HG03565 (cell line): ENCODE measurements around the gene IFT172.
A peak's percentile ranks its signal among the peaks of the same experiment; 100 is the strongest.
"Not testable (repeated sequence)": the region's sequence is repeated elsewhere in the genome, so short reads cannot be mapped to it uniquely, and the experiment has no call there.

ENCODE experiments used
- ATAC-seq: cut with Tn5 transposase; IDR thresholded peaks from one replicate; pipeline ENCODE4 v1.9.1; 2021; ENCODE audit warnings: mild to moderate bottlenecking, moderate library complexity; ENCODE audit not compliant: unreplicated experiment

The IFT172 gene

GRCh38 chr2:27489498-27490397, at the start of gene IFT172:
TSS of gene IFT172 (minus strand) at chr2:27489743. CDS start at chr2:27489653, 90 bp downstream.
- peak; percentile 91 for ATAC-seq

DNA sequence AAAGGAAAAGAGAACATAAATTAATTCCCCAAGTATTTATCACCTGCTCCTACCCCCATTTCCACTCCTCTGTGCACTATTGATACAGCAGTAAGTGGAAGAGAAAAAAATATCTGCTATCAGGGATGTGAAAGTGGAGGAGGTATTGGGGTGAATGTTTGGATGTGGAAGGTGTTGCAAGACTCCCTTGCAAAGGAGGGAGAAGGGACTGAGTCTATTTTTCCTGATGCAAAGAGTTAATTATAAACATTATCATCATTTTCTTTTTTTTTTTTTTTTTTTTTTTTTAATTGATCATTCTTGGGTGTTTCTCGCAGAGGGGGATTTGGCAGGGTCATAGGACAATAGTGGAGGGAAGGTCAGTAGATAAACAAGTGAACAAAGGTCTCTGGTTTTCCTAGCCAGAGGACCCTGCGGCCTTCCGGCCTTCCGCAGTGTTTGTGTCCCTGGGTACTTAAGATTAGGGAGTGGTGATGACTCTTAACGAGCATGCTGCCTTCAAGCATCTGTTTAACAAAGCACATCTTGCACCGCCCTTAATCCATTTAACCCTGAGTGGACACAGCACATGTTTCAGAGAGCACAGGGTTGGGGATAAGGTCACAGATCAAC, 49.4 kb upstream of the IFT172 start:
- not testable (repeated sequence) for ATAC-seq

DNA sequence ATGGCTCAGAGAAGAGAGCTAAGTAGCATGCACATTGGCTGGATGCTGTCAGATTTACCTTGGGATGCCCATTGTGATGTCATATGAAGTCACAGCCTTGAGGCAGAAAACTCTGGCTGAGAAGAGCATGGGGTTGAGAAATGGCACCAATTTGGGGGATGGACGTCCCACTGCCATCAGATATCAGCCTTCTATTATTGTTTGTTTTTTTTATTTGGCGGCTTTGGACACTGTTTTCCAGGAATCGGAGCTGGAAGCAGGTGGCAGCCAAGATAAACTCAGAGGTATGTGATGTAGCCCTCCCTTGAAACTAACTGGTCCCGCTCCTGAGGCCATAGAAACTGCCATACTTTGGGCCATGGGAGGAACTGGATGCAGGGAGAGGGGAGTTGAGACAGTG, 47.7 kb upstream of the IFT172 start:
- no peak for ATAC-seq

DNA sequence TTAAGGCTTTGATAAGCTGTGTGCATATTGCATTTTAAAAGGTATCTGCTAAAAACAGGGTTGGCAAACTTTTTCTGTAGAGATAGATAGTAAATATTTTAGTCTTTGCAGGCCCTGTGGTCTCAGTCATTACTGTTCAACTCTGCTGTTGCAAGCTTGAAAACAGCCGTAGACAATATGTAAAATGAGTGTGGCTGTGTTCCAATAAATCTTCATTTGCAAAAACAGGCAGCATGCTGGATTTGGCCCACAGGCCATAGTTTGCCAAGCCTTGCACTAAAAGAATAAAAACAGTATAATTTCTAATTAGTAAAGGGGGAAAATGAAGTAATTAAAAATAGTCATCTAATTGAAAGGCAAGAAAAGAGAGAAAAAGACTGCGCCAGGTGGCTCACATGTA, 42.4 kb upstream of the IFT172 start:
- no peak for ATAC-seq

DNA sequence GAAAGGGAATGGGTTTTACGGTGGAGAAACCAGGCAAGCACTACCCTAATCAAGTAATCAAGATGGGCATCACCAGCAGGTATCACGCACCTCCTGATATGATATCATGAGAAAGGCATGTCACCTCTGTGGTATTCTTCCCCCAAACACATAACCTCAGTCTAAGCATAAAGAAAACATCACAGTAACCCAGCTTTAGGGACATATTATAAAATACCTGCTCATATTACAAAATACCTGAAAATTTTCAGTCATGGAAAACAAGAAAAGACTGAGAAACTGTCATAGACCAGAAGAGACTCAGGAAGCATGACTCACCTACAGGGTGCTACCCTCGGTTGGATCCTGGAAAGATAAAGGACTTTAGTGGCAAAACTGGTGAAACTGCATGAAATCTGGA, 37.6 kb upstream of the IFT172 start:
- no peak for ATAC-seq

DNA sequence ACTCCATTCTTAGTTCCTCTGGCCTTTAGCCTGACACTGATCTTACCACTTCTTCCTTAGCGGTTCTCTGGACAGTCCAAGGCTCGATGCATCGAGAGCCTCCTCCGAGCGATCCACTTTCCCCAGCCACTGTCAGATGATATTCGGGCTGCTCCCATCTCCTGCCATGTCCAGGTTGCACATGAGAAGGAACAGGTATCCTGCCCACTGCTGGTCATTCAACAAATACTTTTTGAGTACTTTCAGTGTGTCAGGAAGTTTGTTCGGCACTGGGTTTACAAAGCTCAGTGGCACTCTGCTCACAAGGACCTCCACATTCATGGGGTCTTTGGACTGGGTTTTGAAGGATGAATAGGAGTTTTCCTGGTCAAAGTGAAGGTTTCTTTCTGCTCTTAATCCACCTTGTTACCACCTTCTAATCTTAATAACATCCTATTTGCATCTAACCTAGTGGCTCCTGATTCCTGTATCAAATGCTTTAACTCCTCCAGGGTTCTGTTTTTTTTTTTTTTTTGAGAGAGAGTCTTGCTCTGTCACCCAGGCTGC, 32.9 kb upstream of the IFT172 start:
- no peak for ATAC-seq

- no peak for ATAC-seq
These were observed 30.8 kb upstream of the IFT172 start for GRCh38 chr2:27520316-27520715.

- ATAC-seq: no peak
These were observed 29.2 kb upstream of the IFT172 start for GRCh38 chr2:27518782-27519113.

DNA sequence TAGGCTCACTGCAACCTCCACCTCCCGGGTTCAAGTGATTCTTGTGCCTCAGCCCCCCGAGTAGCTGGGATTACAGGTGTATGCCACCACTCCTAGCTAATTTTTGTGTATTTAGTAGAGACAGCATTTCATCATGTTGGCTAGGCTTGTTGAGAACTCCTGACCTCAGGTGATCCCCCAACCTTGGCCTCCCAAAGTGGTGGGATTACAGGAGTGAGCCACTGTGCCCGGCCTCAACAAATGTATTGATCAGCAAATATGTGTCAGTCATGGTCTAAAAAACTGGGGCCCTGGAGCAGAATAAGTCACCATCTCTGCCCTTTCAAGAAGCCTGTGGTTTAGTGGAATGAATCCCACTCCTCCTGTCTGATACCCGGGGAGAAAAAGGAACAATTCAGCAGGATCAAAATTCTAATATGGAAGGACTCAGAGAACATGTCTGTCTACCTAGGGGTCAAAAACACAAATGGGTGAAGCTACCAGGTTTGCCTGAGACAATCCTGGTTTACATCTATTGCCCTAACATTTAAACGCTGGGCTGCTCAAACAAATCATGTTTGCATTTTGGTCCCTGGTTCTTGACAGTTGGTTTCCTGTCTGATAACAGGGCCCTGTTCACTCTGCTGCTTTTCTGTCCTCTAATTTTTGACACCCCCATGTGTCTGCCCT, 28.7 kb upstream of the IFT172 start:
- no peak for ATAC-seq

GRCh38 chr2:27509326-27509725, 19.8 kb upstream of the IFT172 start:
- ATAC-seq: no peak

GRCh38 chr2:27507293-27507692, 17.8 kb upstream of the IFT172 start:
- ATAC-seq: no peak

DNA sequence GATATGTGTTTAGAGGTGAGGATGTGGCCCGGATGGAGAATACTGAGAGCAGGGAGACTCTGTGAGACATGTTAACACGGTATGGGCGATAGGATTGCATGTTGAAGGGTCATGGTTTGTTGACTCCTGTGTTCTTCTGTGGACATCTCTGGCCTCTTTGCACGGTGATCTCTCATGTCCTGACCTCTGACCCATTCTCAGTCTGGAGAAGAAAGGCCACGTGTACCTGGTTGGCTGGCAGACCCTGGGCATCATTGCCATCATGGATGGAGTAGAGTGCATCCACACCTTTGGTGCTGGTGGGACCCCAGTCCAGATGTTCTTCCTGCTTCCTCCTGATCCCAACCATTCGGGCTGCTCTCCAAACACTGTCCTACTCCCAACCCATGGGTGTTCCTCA, 17.0 kb upstream of the IFT172 start:
- no peak for ATAC-seq

DNA sequence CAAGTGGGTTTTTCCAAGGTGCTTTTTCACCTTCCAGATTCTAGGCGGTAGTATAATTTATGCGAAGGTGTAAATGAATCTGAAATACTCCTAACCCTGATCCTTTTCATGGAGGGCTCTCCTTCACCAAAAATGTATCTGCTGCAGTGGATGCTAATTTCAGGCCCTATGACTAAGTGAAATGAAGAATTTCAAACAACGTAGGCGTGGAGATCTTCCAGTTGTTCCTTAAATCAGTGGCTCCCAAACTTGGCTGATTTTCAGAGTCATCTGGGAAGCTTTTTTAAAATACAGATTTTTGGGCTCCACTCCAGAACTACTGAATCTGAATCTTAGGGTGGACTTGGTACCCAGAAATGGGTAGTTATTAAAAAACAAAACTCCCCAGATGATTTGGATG, 12.6 kb upstream of the IFT172 start:
- no peak for ATAC-seq

GRCh38 chr2:27501042-27501441, 11.5 kb upstream of the IFT172 start:
- ATAC-seq: no peak

- ATAC-seq: no peak
These were observed 9.4 kb upstream of the IFT172 start for GRCh38 chr2:27498975-27499374.

DNA sequence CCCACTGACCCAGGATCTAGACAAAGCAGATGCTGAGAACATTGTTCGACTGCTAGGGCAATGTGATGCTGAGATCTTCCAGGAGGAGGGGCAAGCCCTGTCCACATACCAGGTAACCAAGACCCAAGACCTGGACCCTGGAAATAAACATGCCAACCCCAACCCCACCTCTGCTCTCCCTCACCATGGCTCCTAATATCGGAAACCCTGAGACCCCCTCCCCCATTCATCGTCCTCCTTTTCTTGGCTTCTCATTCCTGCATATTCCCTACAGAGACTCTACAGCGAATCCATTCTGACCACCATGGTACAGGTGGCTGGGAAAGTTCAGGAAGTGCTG, 7.7 kb upstream of the IFT172 start:
- no peak for ATAC-seq

- ATAC-seq: no peak
These were observed 7.1 kb upstream of the IFT172 start, which contains the start of gene GCKR for GRCh38 chr2:27496357-27497287. TSS of gene GCKR (plus strand) at chr2:27496839. CDS start at chr2:27496905, 66 bp downstream.

DNA sequence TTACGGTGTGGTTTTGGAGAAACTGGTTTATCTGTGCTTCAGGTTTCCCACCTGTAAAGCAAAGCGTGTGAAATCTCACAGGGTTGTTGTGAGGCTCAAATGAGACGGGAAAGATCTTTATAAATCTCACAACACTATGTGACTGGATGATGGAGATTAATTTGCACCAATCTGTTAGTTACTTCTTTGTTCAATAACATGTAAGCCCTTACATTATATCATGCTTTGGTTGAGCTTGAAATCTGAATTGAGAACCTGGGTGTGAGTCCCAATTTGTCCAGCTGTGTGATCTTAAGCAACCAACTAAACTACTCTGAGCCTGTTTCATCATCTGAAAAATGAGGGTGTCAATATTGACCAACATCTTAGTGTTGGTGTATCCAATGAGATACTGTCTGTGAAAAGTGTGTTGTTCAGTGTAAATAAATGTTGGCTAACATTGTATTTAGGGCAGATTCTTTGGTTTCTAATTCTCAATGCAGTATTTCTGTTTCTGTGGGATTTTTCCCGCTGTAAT, 6.4 kb upstream of the IFT172 start:
- ATAC-seq: no peak

- no peak for ATAC-seq
These were observed 5.5 kb upstream of the IFT172 start, which contains the start of gene FNDC4 for GRCh38 chr2:27494944-27495554. TSS of gene FNDC4 (minus strand) at chr2:27495200. CDS start at chr2:27494679, 521 bp downstream.
